Measurements from ENCODE around the gene TMEM106C.

Gene TMEM106C

DNA sequence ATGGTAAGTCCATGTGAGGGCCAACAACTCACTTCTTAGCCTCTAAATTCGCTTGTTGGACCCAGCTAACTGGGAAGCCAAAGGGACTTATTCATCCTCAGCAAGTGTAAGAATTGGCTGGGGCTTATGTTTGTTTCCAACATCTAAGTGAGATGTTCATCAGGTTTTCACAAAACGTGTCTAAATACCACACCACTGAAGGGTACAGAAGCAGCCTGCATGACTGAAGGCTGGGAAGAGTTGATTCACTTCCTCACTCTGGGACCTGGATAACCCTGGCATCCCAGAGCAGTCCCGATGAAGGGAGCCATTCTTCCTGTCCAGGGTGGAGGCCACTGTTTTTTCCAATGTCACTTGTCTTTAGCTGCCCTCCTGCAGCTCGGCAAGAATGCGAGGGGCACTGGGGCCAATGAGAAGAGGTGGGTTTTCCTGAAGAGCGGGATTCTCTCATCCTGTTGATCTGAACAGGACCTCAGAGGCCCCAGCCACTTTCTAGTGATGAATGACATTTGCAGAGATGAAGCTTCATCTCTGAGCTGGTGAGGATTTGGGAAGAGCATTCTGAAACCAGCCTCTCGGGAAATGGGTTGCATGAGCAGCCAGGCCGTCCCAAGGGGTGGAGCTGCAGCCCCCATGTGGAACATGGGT is 53.1 kb downstream of the TMEM106C start:
- DNase-seq (ENCODE audit: low read depth, low spot score), result no peak

DNA sequence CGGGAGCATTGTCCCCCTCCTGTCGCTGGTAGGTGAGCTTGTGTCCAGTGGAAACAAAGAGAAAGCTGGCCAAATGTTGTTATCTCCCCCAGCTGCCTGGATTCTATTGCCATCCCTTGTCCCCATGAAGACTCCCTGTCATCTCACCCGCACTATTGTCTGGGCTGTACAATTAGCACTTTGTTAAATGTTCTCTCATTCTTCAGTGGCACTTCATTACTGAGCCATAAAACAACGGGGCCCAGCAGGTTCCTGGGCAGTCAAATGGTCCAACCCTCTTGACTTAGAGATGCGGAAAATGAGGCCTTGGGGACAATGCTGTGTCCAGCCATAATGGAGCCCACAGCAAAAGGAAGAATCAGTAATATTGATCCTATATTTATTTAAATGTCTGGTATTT is 54.1 kb downstream of the TMEM106C start:
- DNase-seq (ENCODE audit: low read depth, low spot score), result no peak

- no peak for DNase-seq (ENCODE audit: low read depth, low spot score)
These were observed 54.7 kb downstream of the TMEM106C start for GRCh38 chr12:48017921-48018617.

All from brain pericyte (primary cell).